Naive B cell (primary cell): ENCODE measurements around the gene ANXA2. TPM values are rescaled to one million over a fixed set of nuclear protein-coding genes. Genes with fewer than 3 reads are reported as not detected.

Source experiments
- polyA plus RNA-seq, 6 donors: library from polyadenylated mRNA; unstranded; fragments of 300-500 nt; fragmentation: Illumina TruSeq; gene quantifications; one replicate each; pipeline ENCODE4 v1.2.3, GENCODE V29; 2021; ENCODE audit warnings: low read depth in 6 of 6

ANXA2 gene
- polyA plus RNA-seq, 6 donors from 2014 or later: 111 to 188 (median 148) TPM

Other genes with a start within 250 kb of the ANXA2 start
- 10 to 100 TPM; 25.0 to 56.8 (median 50.0) TPM for gene ICE2, start 81.2 kb upstream of the ANXA2 start, polyA plus RNA-seq